Erythroblast (primary cell): ENCODE results near the gene ERVMER34-1.

Experiments used
- GATA1 ChIP-seq: IDR thresholded peaks from 2 replicates; pipeline ENCODE4 v1.6.1; 2011; ENCODE audit warnings: low read depth, mild to moderate bottlenecking, control low read depth, low read length, moderate library complexity
- POLR2A ChIP-seq: IDR thresholded peaks from 2 replicates; pipeline ENCODE4 v1.6.1; 2011; ENCODE audit warnings: mild to moderate bottlenecking, low read length

GRCh38 chr4:52752936-52753335, 1.7 kb upstream of the ERVMER34-1 start:
- TF ChIP-seq POLR2A (no peak), GATA1 (no peak)
